A673 (cell line): Measurements from ENCODE around the gene PDLIM5. TPM values are rescaled to one million over a fixed set of nuclear protein-coding genes. Genes with fewer than 3 reads are reported as not detected.

Source experiments
- BruUV-seq: library from RNA; stranded (reverse); fragments of 400-500 nt; replicated peaks from 2 replicates; lab custom pipeline; 2021; lab: Mats Ljungman, UMichigan
- CTCF ChIA-PET: fragments of 300-600 bp; sonication (Branson Sonifier 250); formaldehyde crosslinking; loops from one replicate; lab custom pipeline; 2022; ENCODE audit warnings: antibody characterized with exemption; lab: Charles Lee
- POLR2A ChIA-PET: fragments of 300-600 bp; sonication (Branson Sonifier 250); formaldehyde crosslinking; loops from one replicate; lab custom pipeline; 2022; ENCODE audit warnings: antibody characterized with exemption; ENCODE audit not compliant: low non-redundant PET; lab: Charles Lee
- DNase-seq: peaks from one replicate; pipeline ENCODE4 v3.0.0-alpha.2; 2015; ENCODE audit warnings: low spot score
- H3K27ac ChIP-seq: fragments of 200-600 bp; sonication (generic); 2 replicates; pipeline ENCODE4 v1.5.1; 2016; ENCODE audit warnings: mixed run types, low read depth, mild to moderate bottlenecking, mixed read lengths, antibody characterized with exemption, low read length; ENCODE audit not compliant: poor library complexity, severe bottlenecking
- H3K27me3 ChIP-seq: fragments of 200-600 bp; sonication (generic); replicated peaks from 2 replicates; pipeline ENCODE4 v1.6.1; 2017; ENCODE audit warnings: mixed run types, low read depth, mild to moderate bottlenecking, mixed read lengths, antibody characterized with exemption, low read length; ENCODE audit not compliant: insufficient read depth, poor library complexity
- H3K36me3 ChIP-seq: fragments of 200-600 bp; sonication (generic); 2 replicates; pipeline ENCODE4 v1.6.1; 2016; ENCODE audit warnings: mixed run types, mild to moderate bottlenecking, mixed read lengths, antibody characterized with exemption, low read length; ENCODE audit not compliant: insufficient read depth, poor library complexity, severe bottlenecking
- H3K4me1 ChIP-seq: fragments of 200-600 bp; sonication (generic); 2 replicates; pipeline ENCODE4 v1.6.1; 2017; ENCODE audit warnings: mixed run types, mild to moderate bottlenecking, mixed read lengths, antibody characterized with exemption, low read length; ENCODE audit not compliant: insufficient read depth, poor library complexity, severe bottlenecking
- H3K4me3 ChIP-seq: fragments of 200-600 bp; sonication (generic); 2 replicates; pipeline ENCODE4 v1.5.1; 2016; ENCODE audit warnings: low read depth, mixed run types, mild to moderate bottlenecking, mixed read lengths, low read length; ENCODE audit not compliant: poor library complexity, severe bottlenecking
- H3K9me3 ChIP-seq: fragments of 200-600 bp; sonication (generic); 2 replicates; pipeline ENCODE4 v1.6.1; 2016; ENCODE audit warnings: mixed run types, low read depth, mild to moderate bottlenecking, mixed read lengths, antibody characterized with exemption, low read length; ENCODE audit not compliant: poor library complexity, severe bottlenecking
- CTCF ChIP-seq: fragments of 300-800, 200-600 bp; sonication (generic); conservative IDR thresholded peaks from 2 replicates; pipeline ENCODE4 v1.5.1; 2017; ENCODE audit warnings: low read depth, mild to moderate bottlenecking, antibody characterized with exemption, low read length, moderate library complexity, mixed read lengths
- EZH2 ChIP-seq: fragments of 200-600 bp; sonication (generic); IDR thresholded peaks from 2 replicates; pipeline ENCODE4 v1.6.1; 2017; ENCODE audit warnings: borderline replicate concordance, low read depth, mild to moderate bottlenecking, mixed read lengths, antibody characterized with exemption, low read length; ENCODE audit not compliant: poor library complexity, severe bottlenecking
- intact Hi-C: fragments of 100-400 bp; cut with micrococcal nuclease; formaldehyde crosslinking; loops from one replicate; pipeline ENCODE4 v1.10.0; 2022; ENCODE audit not compliant: unreplicated experiment
- total RNA-seq: library from RNA; stranded (reverse); gene quantifications from 2 replicates; pipeline ENCODE4 v1.2.3, GENCODE V29; 2021

Gene PDLIM5
- total RNA-seq, 1 experiment from 2014 or later = 174 TPM

GRCh38 chr4:94671113-94671512 is 219.4 kb downstream of the PDLIM5 start:
- BruUV-seq = no TSS peak
- no peaks in the 10 kb centered on the region for H3K9me3 ChIP-seq
- H3K27ac ChIP-seq = no peak overlapping the region
- H3K36me3 ChIP-seq = no peaks in the 10 kb centered on the region
- H3K4me1 ChIP-seq = peaks cover 21% of the 10 kb centered on the region
- no peak for DNase-seq
- no peak overlapping the region for H3K4me3 ChIP-seq
- TF ChIP-seq CTCF (no peak), EZH2 (no peak)
- H3K27me3 ChIP-seq = no peaks in the 10 kb centered on the region
- POLR2A ChIA-PET = no interaction called here
- CTCF ChIA-PET = no interaction called here
- intact Hi-C loops = no loop called here

GRCh38 chr4:94673961-94674360 is 222.2 kb downstream of the PDLIM5 start:
- BruUV-seq = no TSS peak
- H3K4me3 ChIP-seq = no peak overlapping the region
- CTCF ChIA-PET = no interaction called here
- H3K27me3 ChIP-seq = no peaks in the 10 kb centered on the region
- DNase-seq = no peak
- POLR2A ChIA-PET = no interaction called here
- no peaks in the 10 kb centered on the region for H3K9me3 ChIP-seq
- TF ChIP-seq EZH2 (no peak), CTCF (no peak)
- peaks cover 6% of the 10 kb centered on the region for H3K4me1 ChIP-seq
- intact Hi-C loops = no loop called here
- H3K27ac ChIP-seq = no peak overlapping the region
- H3K36me3 ChIP-seq = no peaks in the 10 kb centered on the region

GRCh38 chr4:94676970-94677369 is 225.2 kb downstream of the PDLIM5 start:
- no peak for DNase-seq
- H3K36me3 ChIP-seq = no peaks in the 10 kb centered on the region

More at GRCh38 chr4:94676970-94677369, 225.2 kb downstream of the PDLIM5 start:
- no peak overlapping the region for H3K27ac ChIP-seq
- ChIA-PET CTCF (no interaction called here), POLR2A (no interaction called here)
- H3K4me1 ChIP-seq = no peaks in the 10 kb centered on the region
- TF ChIP-seq EZH2 = no peak
- no peak for TF ChIP-seq CTCF
- intact Hi-C loops = no loop called here
- no TSS peak for BruUV-seq
- no peaks in the 10 kb centered on the region for H3K27me3 ChIP-seq
- H3K9me3 ChIP-seq = no peaks in the 10 kb centered on the region
- no peak overlapping the region for H3K4me3 ChIP-seq
